WTC11 (cell line): Measurements from ENCODE around the gene IL36RN. TPM values are rescaled to one million over a fixed set of nuclear protein-coding genes. Genes with fewer than 3 reads are reported as not detected.

Source experiments
- ATAC-seq: fragments of 200-7000 bp; cut with Tn5 transposase; 2 replicates; pipeline ENCODE4 v1.10.0; 2021; ENCODE audit warnings: mild to moderate bottlenecking, moderate library complexity
- CTCF ChIA-PET: fragments of 300-600 bp; sonication (Branson Sonifier 250); formaldehyde crosslinking; loops from one replicate; lab custom pipeline; 2021; ENCODE audit warnings: antibody characterized with exemption; lab: Charles Lee
- POLR2A ChIA-PET: fragments of 350-600 bp; sonication (Branson Sonifier 250); formaldehyde crosslinking; loops from one replicate; lab custom pipeline; 2021; ENCODE audit warnings: antibody characterized with exemption; lab: Charles Lee
- DNase-seq: peaks from one replicate; pipeline ENCODE4 v3.0.0; 2021; ENCODE audit warnings: low spot score
- H3K27ac Mint-ChIP-seq: 2 replicates; pipeline ENCODE4 v1.8.0; 2021; ENCODE audit warnings: mixed read lengths
- H3K27me3 Mint-ChIP-seq: 2 replicates; pipeline ENCODE4 v1.8.0; 2021; ENCODE audit warnings: low read depth, mild to moderate bottlenecking, moderate library complexity, mixed read lengths
- H3K36me3 Mint-ChIP-seq: 2 replicates; pipeline ENCODE4 v1.8.0; 2021; ENCODE audit warnings: mixed read lengths
- H3K4me1 Mint-ChIP-seq: 2 replicates; pipeline ENCODE4 v1.8.0; 2022; ENCODE audit warnings: mixed read lengths
- H3K4me3 Mint-ChIP-seq: 2 replicates; pipeline ENCODE4 v1.8.0; 2021; ENCODE audit warnings: mild to moderate bottlenecking, moderate library complexity, mixed read lengths
- H3K9me3 Mint-ChIP-seq: 2 replicates; pipeline ENCODE4 v1.8.0; 2021; ENCODE audit warnings: mixed read lengths
- CBFB ChIP-seq: sonication (generic); formaldehyde crosslinking; IDR thresholded peaks from 2 replicates; pipeline ENCODE4 v1.8.1; 2022; ENCODE audit warnings: mild to moderate bottlenecking, low read depth, missing genetic modification reagents
- CREB1 ChIP-seq: sonication (generic); formaldehyde crosslinking; IDR thresholded peaks from 2 replicates; pipeline ENCODE4 v1.8.0; 2023; ENCODE audit warnings: mild to moderate bottlenecking, missing genetic modification reagents
- CREM ChIP-seq: sonication (generic); formaldehyde crosslinking; IDR thresholded peaks from 2 replicates; pipeline ENCODE4 v1.8.1; 2022; ENCODE audit warnings: mild to moderate bottlenecking, missing genetic modification reagents, moderate library complexity
- E2F1 ChIP-seq: sonication (generic); formaldehyde crosslinking; IDR thresholded peaks from 2 replicates; pipeline ENCODE4 v1.8.0; 2022; ENCODE audit warnings: mild to moderate bottlenecking, missing genetic modification reagents
- EMX1 ChIP-seq: fragments of 250-450 bp; sonication (Bioruptor Pico); IDR thresholded peaks from 2 replicates; pipeline ENCODE4 v1.8.0; 2021; ENCODE audit warnings: mild to moderate bottlenecking
- FOXP1 ChIP-seq: sonication (generic); formaldehyde crosslinking; IDR thresholded peaks from 2 replicates; pipeline ENCODE4 v1.8.0; 2022; ENCODE audit warnings: missing genetic modification reagents, mild to moderate bottlenecking, moderate library complexity, borderline replicate concordance
- FOXP4 ChIP-seq: sonication (generic); formaldehyde crosslinking; IDR thresholded peaks from 2 replicates; pipeline ENCODE4 v1.8.0; 2022; ENCODE audit warnings: mild to moderate bottlenecking, missing genetic modification reagents
- IRF1 ChIP-seq: sonication (generic); formaldehyde crosslinking; IDR thresholded peaks from 2 replicates; pipeline ENCODE4 v1.8.0; 2023; ENCODE audit warnings: missing genetic modification reagents
- IRF2 ChIP-seq: sonication (generic); formaldehyde crosslinking; IDR thresholded peaks from 2 replicates; pipeline ENCODE4 v1.8.0; 2022; ENCODE audit warnings: low read depth, missing genetic modification reagents, borderline replicate concordance
- MAX ChIP-seq: sonication (generic); formaldehyde crosslinking; IDR thresholded peaks from 2 replicates; pipeline ENCODE4 v1.8.0; 2022; ENCODE audit warnings: mild to moderate bottlenecking, missing genetic modification reagents
- MYBL2 ChIP-seq: sonication (generic); formaldehyde crosslinking; IDR thresholded peaks from 2 replicates; pipeline ENCODE4 v1.8.1; 2023; ENCODE audit warnings: mild to moderate bottlenecking, moderate library complexity, missing genetic modification reagents
- PRRX2 ChIP-seq: fragments of 250-450 bp; sonication (Bioruptor Pico); IDR thresholded peaks from 2 replicates; pipeline ENCODE4 v1.8.0; 2021; ENCODE audit warnings: mild to moderate bottlenecking
- SP1 ChIP-seq: sonication (generic); formaldehyde crosslinking; conservative IDR thresholded peaks from 2 replicates; pipeline ENCODE4 v1.8.1; 2022; ENCODE audit warnings: missing genetic modification reagents
- TEAD1 ChIP-seq: sonication (generic); formaldehyde crosslinking; IDR thresholded peaks from 2 replicates; pipeline ENCODE4 v1.8.0; 2022; ENCODE audit warnings: mild to moderate bottlenecking, missing genetic modification reagents
- USF2 ChIP-seq: sonication (generic); formaldehyde crosslinking; IDR thresholded peaks from 2 replicates; pipeline ENCODE4 v1.8.1; 2023; ENCODE audit warnings: mild to moderate bottlenecking, missing genetic modification reagents, moderate library complexity
- ZNF263 ChIP-seq: sonication (generic); formaldehyde crosslinking; IDR thresholded peaks from 2 replicates; pipeline ENCODE4 v1.8.1; 2022; ENCODE audit warnings: low read depth, mild to moderate bottlenecking, moderate library complexity, missing genetic modification reagents
- total RNA-seq: library from RNA; stranded (reverse); gene quantifications from 3 replicates; pipeline ENCODE4 v1.2.3, GENCODE V29; 2021
- TF ChIP-seq, protein P1 (sequence below): sonication (generic); formaldehyde crosslinking; IDR thresholded peaks from 2 replicates; pipeline ENCODE4 v1.8.1; 2023; ENCODE audit warnings: mild to moderate bottlenecking, moderate library complexity, missing genetic modification reagents
- TF ChIP-seq, protein P2 (sequence below): sonication (generic); formaldehyde crosslinking; IDR thresholded peaks from 2 replicates; pipeline ENCODE4 v1.8.0; 2023; ENCODE audit warnings: mild to moderate bottlenecking, missing genetic modification reagents
- TF ChIP-seq, protein P3 (sequence below): sonication (generic); formaldehyde crosslinking; IDR thresholded peaks from 2 replicates; pipeline ENCODE4 v1.8.1; 2022; ENCODE audit warnings: low read depth, missing genetic modification reagents, borderline replicate concordance

The IL36RN gene
- total RNA-seq, 1 experiment from 2014 or later: not detected

DNA sequence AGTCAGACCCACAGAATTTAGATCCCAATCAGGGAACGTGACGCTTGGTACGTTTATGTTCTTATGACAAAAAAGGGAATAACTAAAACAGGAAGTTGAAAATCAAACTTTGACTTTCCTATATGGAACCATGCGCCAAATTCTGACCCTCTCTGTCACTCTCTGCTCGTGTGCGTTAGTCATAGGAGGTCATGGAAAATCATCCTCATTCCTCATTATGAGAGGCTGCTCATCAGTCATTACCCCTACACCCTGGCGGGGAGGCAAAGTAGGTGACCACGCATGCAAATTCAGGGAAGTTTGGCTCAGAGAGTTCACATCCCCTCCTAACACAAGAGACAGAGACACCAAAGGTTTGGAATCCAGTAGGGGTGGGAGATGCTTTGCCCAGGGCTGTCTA is 24.3 kb downstream of the IL36RN start:
- Mint-ChIP-seq H3K27me3 (peaks cover 17% of the 10 kb centered on the region), H3K27ac (no peak overlapping the region), H3K9me3 (no peaks in the 10 kb centered on the region), H3K36me3 (no peaks in the 10 kb centered on the region), H3K4me3 (no peak overlapping the region), H3K4me1 (peaks cover 8% of the 10 kb centered on the region)
- CTCF ChIA-PET: interaction anchor here (1.1 to 2.5 kb wide), 2 partner anchors 116 to 121 kb away, joined by 3 to 11 read pairs; no protein-coding TSS in a partner anchor
- POLR2A ChIA-PET: interaction anchor here (0.6 kb wide), 1 partner anchor 17 kb away, joined by 3 read pairs; no protein-coding TSS in a partner anchor
- no peak for TF ChIP-seq SP1
- DNase-seq: no peak
- ATAC-seq: no peak

DNA sequence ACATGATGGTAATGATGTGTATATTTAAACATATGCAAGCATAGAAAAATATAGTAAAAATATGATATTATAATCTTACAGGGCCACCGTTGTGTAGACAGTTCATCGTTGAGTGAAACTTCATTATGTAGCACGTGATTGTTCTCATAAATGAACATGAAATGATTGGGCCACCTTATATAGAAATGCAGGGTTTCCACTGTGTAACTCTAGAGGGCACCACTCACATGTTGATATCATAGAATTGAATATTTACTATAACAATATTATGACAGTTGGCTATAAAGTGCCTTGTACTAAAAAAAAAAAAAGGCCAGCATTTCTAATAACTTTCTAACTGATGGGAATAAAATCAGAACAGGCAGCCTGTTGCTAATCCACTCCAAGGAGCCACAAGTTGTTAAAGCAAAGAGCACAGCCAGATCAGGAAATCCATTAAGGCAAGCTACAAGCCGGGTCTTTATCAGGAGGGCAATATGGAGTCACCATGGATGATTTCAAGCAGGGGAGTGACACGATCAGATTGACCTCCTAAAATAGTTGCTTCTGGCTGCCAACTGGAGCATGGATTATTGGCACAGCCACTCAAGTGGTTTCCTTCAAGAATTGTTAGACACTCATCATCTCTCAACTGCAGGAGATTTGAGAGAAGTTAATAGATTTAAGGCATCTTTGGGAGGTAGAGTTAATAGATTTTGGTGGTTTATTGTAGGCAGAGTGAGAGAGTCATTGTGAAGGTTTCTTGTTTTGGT is 25.4 kb downstream of the IL36RN start:
- ATAC-seq (no peak), DNase-seq (no peak)
- ChIA-PET POLR2A (no interaction called here), CTCF (interaction anchor here (0.6 to 2.5 kb wide), 5 partner anchors 15 to 365 kb away, joined by 3 to 11 read pairs (median 3); no protein-coding TSS in a partner anchor)
- Mint-ChIP-seq H3K4me3 (no peak overlapping the region), H3K27ac (no peak overlapping the region), H3K4me1 (peaks cover 6% of the 10 kb centered on the region), H3K27me3 (peaks cover 17% of the 10 kb centered on the region), H3K36me3 (no peaks in the 10 kb centered on the region), H3K9me3 (no peaks in the 10 kb centered on the region)
- no peak for TF ChIP-seq CREB1
- no peak for TF ChIP-seq TEAD1 (CRISPR knock-in tag)
- no peak for TF ChIP-seq MYBL2 (CRISPR knock-in tag)
- no peak for TF ChIP-seq PRRX2 (CRISPR knock-in tag)
- no peak for TF ChIP-seq IRF1 (CRISPR knock-in tag)
- no peak for TF ChIP-seq FOXP4

DNA sequence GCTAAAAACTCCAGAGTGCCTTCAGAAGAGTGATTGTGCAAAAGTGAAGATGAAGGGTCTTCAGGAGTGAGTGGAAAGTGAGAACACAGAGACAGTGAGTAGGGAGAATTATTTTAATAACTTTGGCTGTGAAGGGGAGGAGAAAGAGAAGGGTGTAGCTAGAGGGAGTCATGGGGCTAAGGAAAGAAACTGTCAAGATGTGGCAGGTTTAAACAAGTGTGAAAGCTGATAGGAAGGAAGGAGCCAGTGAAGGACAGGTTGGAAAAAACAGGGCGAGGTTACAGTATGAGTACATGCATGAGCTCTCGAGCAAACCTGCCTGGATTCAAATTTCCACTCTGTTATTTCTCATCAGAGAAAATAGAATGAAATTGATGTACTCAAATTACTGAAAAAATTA is 26.5 kb downstream of the IL36RN start:
- Mint-ChIP-seq H3K27me3 (peaks cover 17% of the 10 kb centered on the region), H3K9me3 (no peaks in the 10 kb centered on the region), H3K4me3 (no peak overlapping the region), H3K4me1 (no peaks in the 10 kb centered on the region), H3K27ac (no peak overlapping the region), H3K36me3 (no peaks in the 10 kb centered on the region)
- no peak for DNase-seq
- ChIA-PET CTCF (interaction anchor here (2.5 kb wide), 1 partner anchor 113 kb away, joined by 11 read pairs; no protein-coding TSS in a partner anchor), POLR2A (no interaction called here)
- no peak for ATAC-seq
- no peak for TF ChIP-seq MAX (CRISPR knock-in tag)
- TF ChIP-seq E2F1 (CRISPR knock-in tag): no peak
- no peak for TF ChIP-seq ZNF263 (CRISPR knock-in tag)
- TF ChIP-seq, protein P1, sequence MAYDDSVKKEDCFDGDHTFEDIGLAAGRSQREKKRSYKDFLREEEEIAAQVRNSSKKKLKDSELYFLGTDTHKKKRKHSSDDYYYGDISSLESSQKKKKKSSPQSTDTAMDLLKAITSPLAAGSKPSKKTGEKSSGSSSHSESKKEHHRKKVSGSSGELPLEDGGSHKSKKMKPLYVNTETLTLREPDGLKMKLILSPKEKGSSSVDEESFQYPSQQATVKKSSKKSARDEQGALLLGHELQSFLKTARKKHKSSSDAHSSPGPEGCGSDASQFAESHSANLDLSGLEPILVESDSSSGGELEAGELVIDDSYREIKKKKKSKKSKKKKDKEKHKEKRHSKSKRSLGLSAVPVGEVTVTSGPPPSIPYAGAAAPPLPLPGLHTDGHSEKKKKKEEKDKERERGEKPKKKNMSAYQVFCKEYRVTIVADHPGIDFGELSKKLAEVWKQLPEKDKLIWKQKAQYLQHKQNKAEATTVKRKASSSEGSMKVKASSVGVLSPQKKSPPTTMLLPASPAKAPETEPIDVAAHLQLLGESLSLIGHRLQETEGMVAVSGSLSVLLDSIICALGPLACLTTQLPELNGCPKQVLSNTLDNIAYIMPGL: no peak
- TF ChIP-seq CREM (CRISPR knock-in tag): no peak
- TF ChIP-seq, protein P2, sequence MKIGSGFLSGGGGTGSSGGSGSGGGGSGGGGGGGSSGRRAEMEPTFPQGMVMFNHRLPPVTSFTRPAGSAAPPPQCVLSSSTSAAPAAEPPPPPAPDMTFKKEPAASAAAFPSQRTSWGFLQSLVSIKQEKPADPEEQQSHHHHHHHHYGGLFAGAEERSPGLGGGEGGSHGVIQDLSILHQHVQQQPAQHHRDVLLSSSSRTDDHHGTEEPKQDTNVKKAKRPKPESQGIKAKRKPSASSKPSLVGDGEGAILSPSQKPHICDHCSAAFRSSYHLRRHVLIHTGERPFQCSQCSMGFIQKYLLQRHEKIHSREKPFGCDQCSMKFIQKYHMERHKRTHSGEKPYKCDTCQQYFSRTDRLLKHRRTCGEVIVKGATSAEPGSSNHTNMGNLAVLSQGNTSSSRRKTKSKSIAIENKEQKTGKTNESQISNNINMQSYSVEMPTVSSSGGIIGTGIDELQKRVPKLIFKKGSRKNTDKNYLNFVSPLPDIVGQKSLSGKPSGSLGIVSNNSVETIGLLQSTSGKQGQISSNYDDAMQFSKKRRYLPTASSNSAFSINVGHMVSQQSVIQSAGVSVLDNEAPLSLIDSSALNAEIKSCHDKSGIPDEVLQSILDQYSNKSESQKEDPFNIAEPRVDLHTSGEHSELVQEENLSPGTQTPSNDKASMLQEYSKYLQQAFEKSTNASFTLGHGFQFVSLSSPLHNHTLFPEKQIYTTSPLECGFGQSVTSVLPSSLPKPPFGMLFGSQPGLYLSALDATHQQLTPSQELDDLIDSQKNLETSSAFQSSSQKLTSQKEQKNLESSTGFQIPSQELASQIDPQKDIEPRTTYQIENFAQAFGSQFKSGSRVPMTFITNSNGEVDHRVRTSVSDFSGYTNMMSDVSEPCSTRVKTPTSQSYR (CRISPR knock-in tag): no peak
- TF ChIP-seq, protein P3, sequence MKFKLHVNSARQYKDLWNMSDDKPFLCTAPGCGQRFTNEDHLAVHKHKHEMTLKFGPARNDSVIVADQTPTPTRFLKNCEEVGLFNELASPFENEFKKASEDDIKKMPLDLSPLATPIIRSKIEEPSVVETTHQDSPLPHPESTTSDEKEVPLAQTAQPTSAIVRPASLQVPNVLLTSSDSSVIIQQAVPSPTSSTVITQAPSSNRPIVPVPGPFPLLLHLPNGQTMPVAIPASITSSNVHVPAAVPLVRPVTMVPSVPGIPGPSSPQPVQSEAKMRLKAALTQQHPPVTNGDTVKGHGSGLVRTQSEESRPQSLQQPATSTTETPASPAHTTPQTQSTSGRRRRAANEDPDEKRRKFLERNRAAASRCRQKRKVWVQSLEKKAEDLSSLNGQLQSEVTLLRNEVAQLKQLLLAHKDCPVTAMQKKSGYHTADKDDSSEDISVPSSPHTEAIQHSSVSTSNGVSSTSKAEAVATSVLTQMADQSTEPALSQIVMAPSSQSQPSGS (CRISPR knock-in tag): no peak
- TF ChIP-seq IRF2 (CRISPR knock-in tag): no peak
- TF ChIP-seq CBFB (CRISPR knock-in tag): no peak
- no peak for TF ChIP-seq TEAD1 (CRISPR knock-in tag)
- no peak for TF ChIP-seq EMX1 (CRISPR knock-in tag)
- TF ChIP-seq USF2 (CRISPR knock-in tag): no peak
- no peak for TF ChIP-seq FOXP1 (CRISPR knock-in tag)
